Keratinocyte (primary cell): ENCODE data around the gene SMAD5. TPM values are rescaled to one million over a fixed set of nuclear protein-coding genes. Genes with fewer than 3 reads are reported as not detected.

Source experiments
- DNase-seq: peaks from one replicate; pipeline ENCODE4 v3.0.0-alpha.2; 2011; ENCODE audit warnings: low read depth, missing footprints, low spot score
- FAIRE-seq: peaks from 2 replicates; lab custom pipeline; 2011; peaks lifted over from hg19 to GRCh38; lab: Jason Lieb, UNC
- H2AFZ ChIP-seq: 2 replicates; pipeline ENCODE4 v1.6.0; 2012; ENCODE audit warnings: low read length, control low read depth, inconsistent platforms; ENCODE audit not compliant: control insufficient read depth
- H3K27ac ChIP-seq: 2 replicates; pipeline ENCODE4 v1.5.1; 2011; ENCODE audit warnings: low read length; ENCODE audit not compliant: control insufficient read depth, insufficient read depth
- H3K27me3 ChIP-seq: 3 replicates; pipeline ENCODE4 v1.6.0; 2011; ENCODE audit warnings: low read length; ENCODE audit not compliant: control insufficient read depth, insufficient read depth; ENCODE audit errors: extremely low read depth
- H3K36me3 ChIP-seq, 2 experiments: 2 replicates in 1 of 2; 3 replicates in 1 of 2; pipeline ENCODE4 v1.5.1; 2011; ENCODE audit warnings: low read length in 2 of 2, mild to moderate bottlenecking in 1 of 2; ENCODE audit not compliant: control insufficient read depth in 2 of 2, insufficient read depth in 2 of 2; ENCODE audit errors: extremely low read depth in 1 of 2
- H3K4me1 ChIP-seq: 3 replicates; pipeline ENCODE4 v1.5.1; 2011; ENCODE audit warnings: low read length; ENCODE audit not compliant: control insufficient read depth, insufficient read depth; ENCODE audit errors: extremely low read depth
- H3K4me2 ChIP-seq: 3 replicates; pipeline ENCODE4 v1.6.0; 2011; ENCODE audit warnings: low read depth, low read length; ENCODE audit not compliant: control insufficient read depth, insufficient read depth; ENCODE audit errors: extremely low read depth
- H3K4me3 ChIP-seq, 3 experiments: fragments of 200-600 bp in 1 of 3; sonication (generic) in 1 of 3; 2 replicates in 2 of 3; 3 replicates in 1 of 3; pipeline ENCODE4 v1.5.1; 2011 to 2016; ENCODE audit warnings: low read length in 3 of 3, mild to moderate bottlenecking in 3 of 3, control low read depth in 2 of 3, inconsistent platforms in 1 of 3, low read depth in 1 of 3, mixed read lengths in 1 of 3, mixed run types in 1 of 3, moderate library complexity in 1 of 3; ENCODE audit not compliant: control insufficient read depth in 2 of 3, insufficient read depth in 2 of 3; ENCODE audit errors: extremely low read depth in 1 of 3
- H3K79me2 ChIP-seq: 2 replicates; pipeline ENCODE4 v1.6.0; 2012; ENCODE audit warnings: low read length; ENCODE audit not compliant: control insufficient read depth, insufficient read depth
- H3K9ac ChIP-seq: 3 replicates; pipeline ENCODE4 v1.6.0; 2011; ENCODE audit warnings: low read length; ENCODE audit not compliant: control insufficient read depth, insufficient read depth; ENCODE audit errors: extremely low read depth
- H3K9me1 ChIP-seq: 3 replicates; pipeline ENCODE4 v1.6.0; 2011; ENCODE audit warnings: low read length; ENCODE audit not compliant: control insufficient read depth, insufficient read depth; ENCODE audit errors: extremely low read depth
- H3K9me3 ChIP-seq: 2 replicates; pipeline ENCODE4 v1.5.1; 2012; ENCODE audit warnings: low read depth, low read length; ENCODE audit not compliant: control insufficient read depth
- H4K20me1 ChIP-seq: 3 replicates; pipeline ENCODE4 v1.6.0; 2011; ENCODE audit warnings: low read length; ENCODE audit not compliant: control insufficient read depth, insufficient read depth; ENCODE audit errors: extremely low read depth
- EZH2 ChIP-seq: IDR thresholded peaks from one replicate; pipeline ENCODE4 v1.6.1; 2012; ENCODE audit warnings: inconsistent platforms, mild to moderate bottlenecking, low read length, moderate library complexity
- dilution Hi-C: fragments of 300-500 bp; cut with MboI; formaldehyde crosslinking; loops from one replicate; pipeline ENCODE4 v1.7.0; 2020; ENCODE audit warnings: low sequenced_read_pairs; ENCODE audit not compliant: extremely low pct_ligation_motif_present
- polyA plus RNA-seq, 5 experiments: library from polyadenylated mRNA; depleted of rRNA in 3 of 5; stranded (reverse) in 3 of 5; stranded (forward) in 1 of 5; unstranded in 1 of 5; fragments of >200 nt; gene quantifications; 1 replicate in 1 of 5; 2 replicates in 3 of 5; 3 replicates in 1 of 5; pipeline versions ENCODE4 v1.2.1 to v1.2.3, GENCODE V29; 2011 to 2012; ENCODE audit warnings: missing spikeins in 2 of 5, low read depth in 1 of 5, low replicate concordance in 1 of 5
- TF ChIP-seq, protein P1 (sequence below), 3 experiments: IDR thresholded peaks in 1 of 3; conservative IDR thresholded peaks in 1 of 3; optimal IDR thresholded peaks in 1 of 3; 2 replicates in 2 of 3; 3 replicates in 1 of 3; pipeline versions ENCODE3 to v1.5.1; 2011; ENCODE audit warnings: low read length in 3 of 3, mild to moderate bottlenecking in 3 of 3, moderate library complexity in 2 of 3, control low read depth in 1 of 3, inconsistent platforms in 1 of 3; ENCODE audit not compliant: insufficient read depth in 2 of 3; ENCODE audit errors: extremely low read depth in 1 of 3

Gene SMAD5
- polyA plus RNA-seq, 1 donor (not counting 4 experiments of a cell fraction or from before 2014, with no cell fraction given), result 72.1 TPM

DNA sequence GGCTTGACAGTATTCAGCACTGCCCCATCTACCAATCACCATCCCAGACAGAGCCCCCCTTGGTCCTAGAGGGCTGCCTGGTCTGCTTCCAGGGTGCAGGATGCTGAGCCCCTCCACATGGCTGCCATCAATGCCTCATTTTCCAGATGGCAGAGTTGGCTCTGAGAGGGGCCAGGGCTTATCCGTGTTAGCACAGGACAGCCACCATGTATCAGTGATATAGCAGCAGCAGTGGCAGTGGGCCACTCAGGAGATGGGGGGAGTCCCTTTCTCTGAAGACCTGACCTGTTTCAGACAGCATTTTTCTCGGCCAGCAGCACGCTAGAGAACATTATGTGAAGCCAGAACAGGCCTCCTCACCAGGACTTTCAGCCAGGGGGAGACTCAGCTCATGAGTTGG is 61.9 kb downstream of the SMAD5 start:
- dilution Hi-C loops, result no loop called here
- DNase-seq, result no peak
- Histone ChIP-seq H3K27ac (no peak overlapping the region), H3K4me3 (no peak overlapping the region), H2AFZ (no peak overlapping the region), H3K79me2 (no peaks in the 10 kb centered on the region), H3K36me3 (no peaks in the 10 kb centered on the region), H4K20me1 (peaks cover 4% of the 10 kb centered on the region), H3K4me1 (peaks cover 17% of the 10 kb centered on the region), H3K4me2 (no peak overlapping the region), H3K9me3 (no peaks in the 10 kb centered on the region), H3K27me3 (peaks cover 37% of the 10 kb centered on the region), H3K9ac (no peak overlapping the region), H3K9me1 (no peaks in the 10 kb centered on the region)
- TF ChIP-seq, protein P1, sequence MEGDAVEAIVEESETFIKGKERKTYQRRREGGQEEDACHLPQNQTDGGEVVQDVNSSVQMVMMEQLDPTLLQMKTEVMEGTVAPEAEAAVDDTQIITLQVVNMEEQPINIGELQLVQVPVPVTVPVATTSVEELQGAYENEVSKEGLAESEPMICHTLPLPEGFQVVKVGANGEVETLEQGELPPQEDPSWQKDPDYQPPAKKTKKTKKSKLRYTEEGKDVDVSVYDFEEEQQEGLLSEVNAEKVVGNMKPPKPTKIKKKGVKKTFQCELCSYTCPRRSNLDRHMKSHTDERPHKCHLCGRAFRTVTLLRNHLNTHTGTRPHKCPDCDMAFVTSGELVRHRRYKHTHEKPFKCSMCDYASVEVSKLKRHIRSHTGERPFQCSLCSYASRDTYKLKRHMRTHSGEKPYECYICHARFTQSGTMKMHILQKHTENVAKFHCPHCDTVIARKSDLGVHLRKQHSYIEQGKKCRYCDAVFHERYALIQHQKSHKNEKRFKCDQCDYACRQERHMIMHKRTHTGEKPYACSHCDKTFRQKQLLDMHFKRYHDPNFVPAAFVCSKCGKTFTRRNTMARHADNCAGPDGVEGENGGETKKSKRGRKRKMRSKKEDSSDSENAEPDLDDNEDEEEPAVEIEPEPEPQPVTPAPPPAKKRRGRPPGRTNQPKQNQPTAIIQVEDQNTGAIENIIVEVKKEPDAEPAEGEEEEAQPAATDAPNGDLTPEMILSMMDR (optimal IDR thresholded peaks at IDR 0.05 in 1 of 3, IDR thresholded peaks at IDR 0.05 in 1 of 3, conservative IDR thresholded peaks at IDR 0.05 in 1 of 3; ENCODE audit: extremely low read depth in 1 of 3, insufficient read depth in 2 of 3, low read length in 3 of 3), result no peak
- no peak for TF ChIP-seq EZH2
- no peak for FAIRE-seq

DNA sequence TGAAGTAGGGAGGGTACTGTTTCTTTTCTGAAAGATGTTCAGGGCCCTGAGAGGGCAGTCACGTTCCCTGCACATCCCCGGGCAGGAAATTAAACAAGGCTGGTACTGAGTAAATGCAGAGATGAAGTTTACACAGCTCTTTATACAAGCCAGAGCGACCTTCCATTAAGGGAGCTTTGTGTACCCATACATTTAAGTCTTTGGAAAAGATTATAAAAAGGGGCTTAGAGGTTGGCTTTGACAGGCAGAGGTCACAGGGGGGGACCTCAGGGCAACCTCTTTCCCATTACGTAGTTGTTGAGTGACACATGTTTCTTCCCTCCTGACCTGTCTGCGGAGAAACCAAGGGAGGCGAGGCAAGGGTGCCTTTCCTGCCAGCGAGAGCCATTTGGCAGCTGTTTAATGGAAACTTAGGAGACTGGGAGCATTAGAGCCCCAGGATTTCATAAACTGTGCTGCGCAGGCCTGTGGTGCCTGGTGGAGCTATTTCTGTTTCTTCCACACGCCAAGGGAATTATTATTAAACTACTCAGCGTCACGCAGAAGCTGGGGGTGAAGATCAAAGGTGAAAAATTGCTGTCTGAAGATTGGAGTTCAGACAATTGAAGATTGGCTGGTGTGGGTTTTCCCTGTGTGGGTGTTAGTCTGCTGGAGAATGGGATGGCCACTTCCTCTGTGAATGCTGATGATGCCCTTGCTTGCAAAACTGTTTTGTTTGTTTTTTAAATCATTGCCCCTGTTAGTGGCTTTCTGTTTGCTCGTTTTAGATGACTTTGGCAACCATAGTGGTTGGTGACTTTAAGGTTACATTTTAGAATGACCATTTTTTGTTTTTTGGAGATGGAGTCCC is 63.6 kb downstream of the SMAD5 start:
- FAIRE-seq (no peak), DNase-seq (no peak)
- Histone ChIP-seq H2AFZ (no peak overlapping the region), H3K9me3 (no peaks in the 10 kb centered on the region), H3K4me2 (no peak overlapping the region), H3K9ac (no peak overlapping the region), H3K4me3 (no peak overlapping the region), H3K9me1 (no peaks in the 10 kb centered on the region), H3K27me3 (peaks cover 33% of the 10 kb centered on the region), H3K79me2 (no peaks in the 10 kb centered on the region), H3K4me1 (peaks cover 15% of the 10 kb centered on the region), H4K20me1 (no peaks in the 10 kb centered on the region), H3K27ac (no peak overlapping the region), H3K36me3 (no peaks in the 10 kb centered on the region)
- TF ChIP-seq, protein P1 (optimal IDR thresholded peaks at IDR 0.05 in 1 of 3, IDR thresholded peaks at IDR 0.05 in 1 of 3, conservative IDR thresholded peaks at IDR 0.05 in 1 of 3; ENCODE audit: extremely low read depth in 1 of 3, insufficient read depth in 2 of 3, low read length in 3 of 3), result no peak
- TF ChIP-seq EZH2, result no peak
- dilution Hi-C loops, result no loop called here
